HG03196 (cell line): ENCODE results near the gene GDAP2.

ENCODE experiments used
- ATAC-seq: cut with Tn5 transposase; IDR thresholded peaks from one replicate; pipeline ENCODE4 v1.9.1; 2021; ENCODE audit not compliant: unreplicated experiment

Gene GDAP2

DNA sequence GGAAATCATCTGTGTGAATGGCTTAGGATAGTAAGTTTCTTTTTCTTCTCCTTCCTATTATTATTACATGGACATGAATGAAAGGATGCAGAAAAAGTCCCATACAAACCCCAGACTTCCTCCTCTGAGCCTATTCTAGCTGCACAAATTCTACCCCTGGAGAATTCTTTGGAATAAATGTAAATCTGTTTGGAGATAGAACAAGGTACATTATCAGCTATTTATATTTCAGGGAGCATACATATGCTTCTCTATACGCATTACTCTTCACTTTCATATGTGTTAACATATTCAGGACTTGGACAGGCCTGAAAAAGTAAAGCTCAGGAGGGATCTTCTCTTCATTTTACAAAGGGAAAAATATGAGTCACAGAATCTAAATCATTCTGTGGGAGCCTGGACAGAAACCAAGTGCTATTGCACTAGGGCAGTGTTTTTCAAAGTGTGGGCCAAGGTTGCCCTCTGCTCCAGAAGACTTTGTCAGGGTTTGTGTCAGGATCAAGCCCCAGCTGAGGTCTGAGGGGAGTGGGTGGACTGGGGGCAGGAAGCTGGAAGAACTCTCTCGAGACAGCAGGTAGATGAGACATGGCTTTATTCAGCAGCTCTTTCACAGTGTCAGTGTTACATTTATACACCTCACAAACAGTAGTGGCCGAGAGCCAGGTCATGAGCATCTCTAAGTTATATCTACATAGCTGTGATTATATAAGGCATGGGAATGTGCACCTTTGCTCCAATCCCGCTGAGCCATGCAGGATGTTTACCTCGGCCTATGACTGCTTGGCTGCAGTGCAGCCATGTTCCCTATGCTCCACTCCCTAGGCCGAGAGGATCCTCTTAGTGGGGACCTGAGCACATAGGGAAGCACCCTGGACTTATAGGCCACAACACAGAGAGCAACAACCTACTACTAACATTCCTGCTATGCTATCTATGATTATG, 114.3 kb downstream of the GDAP2 start:
- ATAC-seq, result no peak
